ENCODE measurements around the gene CCZ1B.
A peak's percentile ranks its signal among the peaks of the same experiment; 100 is the strongest.
"Not testable (repeated sequence)": the region's sequence is repeated elsewhere in the genome, so short reads cannot be mapped to it uniquely, and the experiment has no call there.

The CCZ1B gene

GRCh38 chr7:6826151-6826550, at the start of gene CCZ1B:
TSS of gene CCZ1B (minus strand) at chr7:6826275. CDS start at chr7:6826197, 78 bp downstream.
- peak; percentile 70 to 76 for DNase-seq (ENCODE audit: low read depth in 2 of 2)

- DNase-seq (ENCODE audit: low read depth in 2 of 2) = not testable (repeated sequence)
Measured at GRCh38 chr7:6875022-6875421, 48.9 kb upstream of the CCZ1B start.

GRCh38 chr7:6872246-6872945, 46.3 kb upstream of the CCZ1B start:
- DNase-seq (ENCODE audit: low read depth in 2 of 2) = not testable (repeated sequence)

GRCh38 chr7:6871421-6872144, 45.5 kb upstream of the CCZ1B start:
- not testable (repeated sequence) for DNase-seq (ENCODE audit: low read depth in 2 of 2)

- DNase-seq (ENCODE audit: low read depth in 2 of 2) = not testable (repeated sequence)
Measured at GRCh38 chr7:6864751-6865150, 38.7 kb upstream of the CCZ1B start.

GRCh38 chr7:6864188-6864587, 38.1 kb upstream of the CCZ1B start:
- not testable (repeated sequence) for DNase-seq (ENCODE audit: low read depth in 2 of 2)

- DNase-seq (ENCODE audit: low read depth in 2 of 2) = not testable (repeated sequence)
Measured at GRCh38 chr7:6862876-6863275, 36.8 kb upstream of the CCZ1B start.

- peak; percentile 55 to 69 for DNase-seq (ENCODE audit: low read depth in 2 of 2)
Measured at GRCh38 chr7:6857721-6858314, 31.7 kb upstream of the CCZ1B start.

- not testable (repeated sequence) for DNase-seq (ENCODE audit: low read depth in 2 of 2)
Measured at GRCh38 chr7:6855563-6856131, 29.6 kb upstream of the CCZ1B start.

- DNase-seq (ENCODE audit: low read depth in 2 of 2) = not testable (repeated sequence)
Measured at GRCh38 chr7:6854747-6855562, 28.9 kb upstream of the CCZ1B start.

GRCh38 chr7:6853681-6854080, 27.6 kb upstream of the CCZ1B start:
- DNase-seq (ENCODE audit: low read depth in 2 of 2) = not testable (repeated sequence)

- DNase-seq (ENCODE audit: low read depth in 2 of 2) = not testable (repeated sequence)
Measured at GRCh38 chr7:6849127-6849526, 23.1 kb upstream of the CCZ1B start.

- not testable (repeated sequence) for DNase-seq (ENCODE audit: low read depth in 2 of 2)
Measured at GRCh38 chr7:6847751-6848150, 21.7 kb upstream of the CCZ1B start.

- not testable (repeated sequence) for DNase-seq (ENCODE audit: low read depth in 2 of 2)
Measured at GRCh38 chr7:6845971-6846449, 19.9 kb upstream of the CCZ1B start.

GRCh38 chr7:6843654-6844053, 17.6 kb upstream of the CCZ1B start:
- DNase-seq (ENCODE audit: low read depth in 2 of 2) = not testable (repeated sequence)

- DNase-seq (ENCODE audit: low read depth in 2 of 2) = not testable (repeated sequence)
Measured at GRCh38 chr7:6843092-6843491, 17.0 kb upstream of the CCZ1B start.

GRCh38 chr7:6842278-6842921, 16.3 kb upstream of the CCZ1B start:
- DNase-seq (ENCODE audit: low read depth in 2 of 2) = not testable (repeated sequence)

- DNase-seq (ENCODE audit: low read depth in 2 of 2) = not testable (repeated sequence)
Measured at GRCh38 chr7:6837081-6837480, 11.0 kb upstream of the CCZ1B start.

- DNase-seq (ENCODE audit: low read depth in 2 of 2) = not testable (repeated sequence)
Measured at GRCh38 chr7:6835521-6835920, 9.4 kb upstream of the CCZ1B start.

GRCh38 chr7:6833636-6834035, 7.6 kb upstream of the CCZ1B start:
- no peak for DNase-seq (ENCODE audit: low read depth in 2 of 2)
